T-helper 1 cell treated with Interleukin-12 subunit alpha and Interleukin-12 subunit beta and Interleukin-4 antibody, amounts not matched to agents 30 ng/mL and 1 ng/mL, for 36 hours (primary cell): ENCODE measurements around the gene WFIKKN1. TPM values are rescaled to one million over a fixed set of nuclear protein-coding genes. Genes with fewer than 3 reads are reported as not detected.

Source experiments
- intact Hi-C: fragments of 100-400 bp; cut with micrococcal nuclease; formaldehyde crosslinking; loops from one replicate; pipeline ENCODE4 v1.15.1; 2024
- total RNA-seq: library from RNA; stranded (reverse); gene quantifications from 2 replicates; pipeline ENCODE4 v1.2.3, GENCODE V29; 2022

The WFIKKN1 gene
- total RNA-seq, 1 donor from 2014 or later, result 0.69 TPM

- intact Hi-C loops, result no loop called here
Measured at GRCh38 chr16:634996-635395, 4.2 kb downstream of the WFIKKN1 start.

- intact Hi-C loops, result loop anchor here (1.0 kb wide), 5 partner anchors 14 to 265 kb away; partner anchors contain the start of genes CAPN15, MRPL28 and WDR90
Measured at GRCh38 chr16:635573-636205, 4.9 kb downstream of the WFIKKN1 start.

GRCh38 chr16:636206-637080 lies 5.7 kb downstream of the WFIKKN1 start, which contains the start of gene METTL26:
METTL26 (minus strand) TSS chr16:636305; CDS start chr16:636290, 15 bp downstream.
- intact Hi-C loops, result loop anchor here (1.0 kb wide), 7 partner anchors 13 to 266 kb away; partner anchors contain the start of genes CAPN15, MRPL28, RHOT2 and WDR90

DNA sequence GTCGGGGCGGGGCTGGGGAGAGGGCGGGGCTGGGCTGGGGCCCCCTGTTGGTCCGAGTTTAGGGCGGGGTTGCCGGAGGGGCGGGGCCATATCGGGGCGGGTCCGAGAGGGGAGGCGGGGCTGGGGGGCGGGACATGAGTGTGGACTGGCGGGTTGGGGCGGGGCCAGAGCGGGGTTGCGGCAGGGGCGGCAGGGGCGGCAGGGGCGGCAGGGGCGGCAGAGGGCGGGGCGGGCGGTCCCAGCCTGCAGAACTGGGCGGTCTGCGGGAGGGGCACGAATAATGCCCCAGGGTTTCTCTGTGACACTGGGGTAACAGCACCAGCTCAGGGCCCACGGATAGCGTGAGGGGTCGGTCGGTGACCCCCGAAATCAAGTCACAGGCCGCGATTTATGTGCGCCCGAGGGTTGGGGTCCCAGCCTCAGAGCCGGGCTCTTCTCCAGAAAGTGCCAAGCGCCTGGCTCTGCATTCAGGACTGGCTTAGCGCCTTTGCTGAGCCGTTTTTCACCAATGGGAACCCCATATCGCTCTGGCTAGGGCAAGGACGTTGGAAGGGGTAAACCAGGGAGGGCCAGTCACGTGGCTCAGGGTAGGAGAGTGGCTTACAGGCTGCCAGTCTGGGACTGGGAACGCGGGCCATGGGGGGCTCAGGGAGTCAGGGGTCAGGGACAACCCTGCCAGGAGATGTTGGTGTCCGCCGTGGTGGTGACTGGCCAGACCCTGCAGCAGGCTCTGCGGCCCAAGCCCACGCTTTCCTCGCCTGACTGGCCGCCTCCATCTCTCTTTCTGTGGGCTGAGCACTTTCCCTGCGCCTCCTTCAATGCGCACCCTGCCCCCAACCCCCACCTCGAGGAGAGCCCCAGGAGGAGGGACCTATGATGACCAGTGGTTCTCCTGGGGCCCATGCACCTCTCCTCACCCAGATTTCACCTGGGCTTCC lies 6.6 kb downstream of the WFIKKN1 start:
- intact Hi-C loops, result loop anchor here (1.0 kb wide), 2 partner anchors 23 to 31 kb away; partner anchors contain the start of gene RHOT2

- intact Hi-C loops, result no loop called here
Measured at GRCh38 chr16:638034-638543, 7.3 kb downstream of the WFIKKN1 start.

- intact Hi-C loops, result no loop called here
Measured at GRCh38 chr16:638836-639235, 8.1 kb downstream of the WFIKKN1 start.

- intact Hi-C loops, result loop anchor here (1.0 to 5.0 kb wide), 2 partner anchors 9 to 1302 kb away; partner anchors contain the start of genes MSRB1 and WDR90
Measured at GRCh38 chr16:640614-641013, 9.8 kb downstream of the WFIKKN1 start.

- intact Hi-C loops, result loop anchor here (1.0 to 5.0 kb wide), 2 partner anchors 8 to 1301 kb away; partner anchors contain the start of genes MSRB1 and WDR90
Measured at GRCh38 chr16:641326-642188, 10.8 kb downstream of the WFIKKN1 start, which contains the start of gene MCRIP2. MCRIP2 (plus strand) TSS chr16:641828; CDS start chr16:641992, 164 bp downstream.

GRCh38 chr16:642189-643049 lies 11.6 kb downstream of the WFIKKN1 start:
- intact Hi-C loops, result loop anchor here (5.0 kb wide), 1 partner anchor 1300 kb away; the partner anchor contains the start of gene MSRB1

- intact Hi-C loops, result loop anchor here (5.0 kb wide), 1 partner anchor 1299 kb away; the partner anchor contains the start of gene MSRB1
Measured at GRCh38 chr16:643050-643368, 12.2 kb downstream of the WFIKKN1 start.

DNA sequence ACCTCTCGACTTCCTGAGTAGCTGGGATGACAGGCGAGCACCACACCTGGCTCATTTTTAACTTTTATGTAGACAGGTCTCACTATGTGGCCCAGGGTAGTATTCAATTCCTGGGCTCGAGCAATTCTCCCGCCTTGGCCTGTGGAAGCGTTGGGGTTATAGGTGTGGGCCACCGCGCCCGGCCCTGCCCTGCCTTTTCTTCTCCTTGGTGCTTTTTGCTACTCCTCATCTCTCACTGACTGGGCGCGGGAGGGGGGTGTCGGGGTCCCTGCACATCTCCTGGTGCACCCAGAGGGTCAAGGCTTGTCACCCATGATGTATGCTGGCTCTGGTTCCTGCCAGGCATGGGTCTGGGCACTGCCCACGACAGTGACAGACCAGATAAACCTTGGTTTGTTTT lies 13.8 kb downstream of the WFIKKN1 start:
- intact Hi-C loops, result loop anchor here (5.0 kb wide), 1 partner anchor 1298 kb away; the partner anchor contains the start of gene MSRB1

- intact Hi-C loops, result no loop called here
Measured at GRCh38 chr16:645852-646678, 15.3 kb downstream of the WFIKKN1 start.

DNA sequence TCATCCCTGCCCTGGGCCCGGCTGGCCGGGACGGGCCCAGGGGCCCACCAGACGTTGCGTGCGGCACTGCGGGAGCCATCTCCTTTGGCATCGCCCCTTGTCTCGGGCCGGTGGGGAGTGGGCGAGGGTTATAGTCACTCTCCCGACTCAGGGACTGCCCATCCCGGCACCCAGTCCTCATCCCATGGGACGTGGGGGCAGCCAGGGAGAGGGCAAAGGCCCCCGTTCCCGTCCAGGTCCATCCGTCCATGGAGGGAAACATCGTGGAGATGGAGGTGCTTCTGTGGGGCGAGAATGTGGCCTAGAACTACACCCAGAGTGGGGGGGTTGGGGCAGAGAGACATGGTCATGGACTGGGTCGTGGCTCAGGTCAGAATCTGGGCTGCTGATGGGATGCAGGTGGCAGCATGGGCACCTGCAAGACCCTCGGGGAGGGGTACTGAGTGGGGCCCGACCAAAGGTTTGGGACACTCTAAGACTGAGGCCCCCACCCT lies 15.9 kb downstream of the WFIKKN1 start:
- intact Hi-C loops, result no loop called here

- intact Hi-C loops, result no loop called here
Measured at GRCh38 chr16:647173-647902, 16.6 kb downstream of the WFIKKN1 start.

DNA sequence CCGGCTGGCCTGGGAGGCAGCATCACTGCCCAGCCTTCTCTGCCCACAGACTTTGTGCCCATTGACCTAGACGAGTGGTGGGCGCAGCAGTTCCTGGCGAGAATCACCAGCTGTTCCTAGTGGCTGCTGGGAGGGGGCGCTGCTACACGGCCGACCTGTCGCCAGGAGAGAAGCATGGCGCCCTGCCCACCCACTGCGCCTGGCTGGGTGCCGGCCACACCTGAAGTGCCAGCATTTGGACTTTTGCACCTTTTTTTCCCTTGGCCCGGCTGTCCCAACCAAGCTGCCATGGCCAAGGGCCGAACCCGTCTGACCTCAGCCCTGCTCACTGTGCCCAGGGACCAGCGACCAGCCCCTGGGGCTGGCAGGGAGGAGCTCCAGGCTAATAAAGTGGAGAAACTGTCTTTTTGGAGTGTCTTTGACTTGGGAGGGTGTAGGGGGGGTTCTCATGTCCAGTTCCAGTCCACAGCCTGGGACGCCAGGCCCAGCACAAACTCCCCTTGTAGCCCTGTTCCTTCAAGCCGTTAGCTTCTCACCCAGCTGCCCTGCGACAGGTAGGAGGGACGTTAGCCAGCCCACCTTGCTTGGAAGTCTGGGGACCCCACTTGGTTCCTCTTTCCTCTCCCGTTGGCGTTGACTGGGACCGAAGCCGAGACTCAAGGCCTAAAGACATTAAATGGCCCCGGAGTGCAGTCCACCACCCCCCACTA lies 17.4 kb downstream of the WFIKKN1 start:
- intact Hi-C loops, result no loop called here
